Spleen (tissue), 11 donors: ENCODE data around the gene ATOH8. TPM values are rescaled to one million over a fixed set of nuclear protein-coding genes. Genes with fewer than 3 reads are reported as not detected.

Experiments
- DNase-seq: peaks from one replicate; pipeline ENCODE4 v3.0.0-alpha.2; 2020
- H3K27ac ChIP-seq, 8 donors: fragments of 200-600 bp; sonication (generic) in 7 of 8; 1 replicate in 4 of 8; 2 replicates in 4 of 8; pipeline versions ENCODE4 v1.5.0 to v1.8.0; 2016 to 2021; ENCODE audit warnings: inconsistent platforms in 4 of 8, mild to moderate bottlenecking in 4 of 8, moderate library complexity in 1 of 8
- H3K27me3 ChIP-seq, 7 donors: fragments of 200-600 bp; sonication (generic) in 6 of 7; replicated peaks in 1 of 7; 1 replicate in 4 of 7; 2 replicates in 3 of 7; pipeline versions ENCODE4 v1.5.0 to v1.8.0; 2016 to 2021; ENCODE audit warnings: inconsistent platforms in 3 of 7, mild to moderate bottlenecking in 1 of 7
- H3K36me3 ChIP-seq, 6 donors: fragments of 200-600 bp; sonication (generic) in 5 of 6; 1 replicate in 4 of 6; 2 replicates in 2 of 6; pipeline versions ENCODE4 v1.5.0 to v1.8.0; 2016 to 2021; ENCODE audit warnings: inconsistent platforms in 2 of 6
- H3K4me1 ChIP-seq, 6 donors: fragments of 200-600 bp; sonication (generic) in 5 of 6; 1 replicate in 3 of 6; 2 replicates in 3 of 6; pipeline versions ENCODE4 v1.5.0 to v1.8.0; 2016 to 2021; ENCODE audit warnings: inconsistent platforms in 3 of 6
- H3K4me3 ChIP-seq, 8 donors: fragments of 200-600 bp; sonication (generic) in 7 of 8; 1 replicate in 4 of 8; 2 replicates in 4 of 8; pipeline versions ENCODE4 v1.5.0 to v1.8.0; 2016 to 2021; ENCODE audit warnings: inconsistent platforms in 4 of 8, mild to moderate bottlenecking in 4 of 8, moderate library complexity in 2 of 8
- H3K9me3 ChIP-seq, 8 donors: fragments of 200-600 bp; sonication (generic) in 7 of 8; 1 replicate in 4 of 8; 2 replicates in 4 of 8; pipeline versions ENCODE4 v1.5.0 to v1.8.0; 2016 to 2021; ENCODE audit warnings: inconsistent platforms in 4 of 8
- POLR2A ChIP-seq, 3 donors: fragments of 450-650 bp; IDR thresholded peaks; one replicate each; pipeline ENCODE4 v1.5.1; 2017; ENCODE audit warnings: antibody characterized with exemption in 3 of 3, mild to moderate bottlenecking in 1 of 3
- POLR2AphosphoS5 ChIP-seq, 3 donors: sonication (generic); formaldehyde crosslinking; IDR thresholded peaks; one replicate each; pipeline ENCODE4 v1.5.1; 2017; ENCODE audit warnings: antibody characterized with exemption in 3 of 3
- WGBS, 5 donors: extraction: QIAGEN DNeasy Blood & Tissue Kit in 3 of 5; methylation state at CpG; one replicate each; pipeline versions ENCODE4 v1.1.5 to v1.1.7; 2013 to 2018; 5-methylcytosine and 5-hydroxymethylcytosine counted together
- intact Hi-C: fragments of 100-400 bp; cut with DNase I; formaldehyde crosslinking; loops from one replicate; pipeline ENCODE4 v1.15.0; 2023; ENCODE audit warnings: low total_unique reads
- polyA plus RNA-seq, 3 donors: library from polyadenylated mRNA; stranded (reverse); fragments of 200-250 nt; gene quantifications; one replicate each; pipeline ENCODE4 v1.2.1, GENCODE V29; 2013
- total RNA-seq, 7 donors: library from RNA; depleted of rRNA in 3 of 7; stranded (reverse); fragments of >200 nt in 3 of 7; fragmentation: NEBNext Ultra II Directional in 4 of 7; extraction: Animal tissue kit (Norgen Biotek cat#: 25700) in 4 of 7; gene quantifications; one replicate each; pipeline versions ENCODE4 v1.1.0 to v1.2.1, GENCODE V29; 2016 to 2021
- TF ChIP-seq, protein P1 (sequence below), 11 experiments: fragments of 200-600 bp in 7 of 11; fragments of 450-650 bp in 4 of 11; sonication (generic) in 4 of 11; IDR thresholded peaks in 8 of 11; conservative IDR thresholded peaks in 3 of 11; 1 replicate in 7 of 11; 2 replicates in 4 of 11; pipeline versions ENCODE4 v1.4.0 to v1.8.0; 2016 to 2021; ENCODE audit warnings: antibody characterized with exemption in 11 of 11, inconsistent platforms in 4 of 11, mild to moderate bottlenecking in 1 of 11
- donor health status: healthy with polysubstance abuse.
- donor health status: DM: no; HTN: no; CAD: no; lungs with moderate emphysema.
- donor health status: DM: no; HTN: no; CAD: no.
- donor health status: Bipolar disorder and iron deficiency.
- donor health status: healthy.
- donor health status: DM: no; HTN: no; CAD: no.
- donor health status: DM: yes; HTN: yes; CAD: no.

The ATOH8 gene
- total and polyA plus RNA-seq, 10 donors: 6.4 to 53.0 (median 17.4) TPM

- TF ChIP-seq POLR2A (IDR thresholded peaks at IDR 0.05) (no peak), POLR2AphosphoS5 (IDR thresholded peaks at IDR 0.05) (no peak)
- TF ChIP-seq, protein P1, sequence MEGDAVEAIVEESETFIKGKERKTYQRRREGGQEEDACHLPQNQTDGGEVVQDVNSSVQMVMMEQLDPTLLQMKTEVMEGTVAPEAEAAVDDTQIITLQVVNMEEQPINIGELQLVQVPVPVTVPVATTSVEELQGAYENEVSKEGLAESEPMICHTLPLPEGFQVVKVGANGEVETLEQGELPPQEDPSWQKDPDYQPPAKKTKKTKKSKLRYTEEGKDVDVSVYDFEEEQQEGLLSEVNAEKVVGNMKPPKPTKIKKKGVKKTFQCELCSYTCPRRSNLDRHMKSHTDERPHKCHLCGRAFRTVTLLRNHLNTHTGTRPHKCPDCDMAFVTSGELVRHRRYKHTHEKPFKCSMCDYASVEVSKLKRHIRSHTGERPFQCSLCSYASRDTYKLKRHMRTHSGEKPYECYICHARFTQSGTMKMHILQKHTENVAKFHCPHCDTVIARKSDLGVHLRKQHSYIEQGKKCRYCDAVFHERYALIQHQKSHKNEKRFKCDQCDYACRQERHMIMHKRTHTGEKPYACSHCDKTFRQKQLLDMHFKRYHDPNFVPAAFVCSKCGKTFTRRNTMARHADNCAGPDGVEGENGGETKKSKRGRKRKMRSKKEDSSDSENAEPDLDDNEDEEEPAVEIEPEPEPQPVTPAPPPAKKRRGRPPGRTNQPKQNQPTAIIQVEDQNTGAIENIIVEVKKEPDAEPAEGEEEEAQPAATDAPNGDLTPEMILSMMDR (IDR thresholded peaks at IDR 0.05 in 8 of 11, conservative IDR thresholded peaks at IDR 0.05 in 3 of 11): no peak
- H3K36me3 ChIP-seq: no peaks in the 10 kb centered on the region
- H3K27ac ChIP-seq: peak overlapping the region in 3 of 8 donors; percentile 5 to 51 (median 41)
- WGBS, 5 donors: 79 to 92% (median 89%) methylated on average over 3 of the region's 3 CpGs
- no peaks in the 10 kb centered on the region for H3K9me3 ChIP-seq
- peaks cover 0 to 10% (median 0%) of the 10 kb centered on the region in 7 donors for H3K27me3 ChIP-seq
- DNase-seq: no peak
- no peak overlapping the region for H3K4me3 ChIP-seq
- peaks cover 6 to 79% (median 39%) of the 10 kb centered on the region in 6 donors for H3K4me1 ChIP-seq
- intact Hi-C loops: loop anchor here (10.0 kb wide), 1 partner anchor 49 kb away; no protein-coding TSS in a partner anchor
Measured at GRCh38 chr2:85794038-85794441, 40.2 kb downstream of the ATOH8 start.

- H3K27me3 ChIP-seq: peaks cover 0 to 16% (median 0%) of the 10 kb centered on the region in 7 donors
- H3K4me1 ChIP-seq: peaks cover 6 to 76% (median 39%) of the 10 kb centered on the region in 6 donors
- intact Hi-C loops: loop anchor here (10.0 kb wide), 1 partner anchor 50 kb away; no protein-coding TSS in a partner anchor
- DNase-seq: peak; percentile 57
- no peak overlapping the region for H3K4me3 ChIP-seq
- peak overlapping the region in 4 of 8 donors; percentile 5 to 51 (median 46) for H3K27ac ChIP-seq
- 65 to 84% (median 72%) methylated on average over 11 to 14 of the region's 14 CpGs for WGBS, 5 donors
- H3K9me3 ChIP-seq: no peaks in the 10 kb centered on the region
- TF ChIP-seq POLR2AphosphoS5 (IDR thresholded peaks at IDR 0.05) (no peak), POLR2A (IDR thresholded peaks at IDR 0.05) (no peak)
- TF ChIP-seq, protein P1 (IDR thresholded peaks at IDR 0.05 in 8 of 11, conservative IDR thresholded peaks at IDR 0.05 in 3 of 11): no peak
- no peaks in the 10 kb centered on the region for H3K36me3 ChIP-seq
Measured at GRCh38 chr2:85794491-85795121, 40.8 kb downstream of the ATOH8 start.

DNA sequence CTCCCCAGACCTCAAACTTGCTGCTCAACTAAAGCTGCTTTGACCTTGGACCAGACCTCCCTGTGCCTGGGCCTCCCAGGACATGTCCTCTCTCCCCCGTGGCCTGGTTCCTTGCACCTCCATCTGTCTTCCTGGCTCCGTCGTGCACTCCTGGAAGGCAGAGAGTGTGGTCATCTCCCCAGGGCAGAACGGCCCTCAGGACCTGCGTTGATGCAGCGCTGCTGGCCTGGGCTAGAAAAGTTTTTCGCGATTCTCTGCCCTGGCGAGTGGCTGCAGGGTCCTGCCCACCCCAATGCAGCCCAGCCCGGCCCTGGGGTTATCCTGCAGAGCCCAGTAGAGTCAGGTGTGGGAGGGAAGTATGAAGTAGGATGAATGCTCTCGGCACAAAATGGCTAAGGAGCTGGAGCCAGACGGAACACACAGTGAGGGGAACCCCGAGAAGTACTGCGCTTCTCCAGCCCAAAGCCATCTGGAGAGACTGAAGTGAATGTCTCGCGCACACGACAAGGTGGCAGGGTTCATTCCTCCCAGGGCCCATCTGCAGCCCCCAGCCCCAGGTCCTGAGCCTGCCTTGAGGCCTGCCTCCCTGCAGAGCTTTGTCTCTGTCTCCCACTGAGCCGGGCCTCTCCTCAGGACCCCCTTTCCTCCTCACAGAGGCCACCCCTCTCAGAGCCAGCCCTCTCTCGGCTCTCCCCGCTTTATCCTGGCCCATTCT is 41.7 kb downstream of the ATOH8 start:
- no peak overlapping the region for H3K4me3 ChIP-seq
- peak; percentile 56 for DNase-seq
- intact Hi-C loops: loop anchor here (10.0 kb wide), 1 partner anchor 51 kb away; no protein-coding TSS in a partner anchor
- no peaks in the 10 kb centered on the region for H3K9me3 ChIP-seq
- TF ChIP-seq, protein P1 (IDR thresholded peaks at IDR 0.05 in 8 of 11, conservative IDR thresholded peaks at IDR 0.05 in 3 of 11): no peak
- TF ChIP-seq POLR2A (IDR thresholded peaks at IDR 0.05) (no peak), POLR2AphosphoS5 (IDR thresholded peaks at IDR 0.05) (peak in 1 of 3 donors; percentile 45)
- WGBS, 5 donors: 75 to 92% (median 86%) methylated on average over 18 to 20 of the region's 20 CpGs
- peaks cover 6 to 67% (median 37%) of the 10 kb centered on the region in 6 donors for H3K4me1 ChIP-seq
- H3K27me3 ChIP-seq: peaks cover 0 to 18% (median 0%) of the 10 kb centered on the region in 7 donors
- H3K27ac ChIP-seq: peak overlapping the region in 5 of 8 donors; percentile 51 to 63 (median 57)
- no peaks in the 10 kb centered on the region for H3K36me3 ChIP-seq

DNA sequence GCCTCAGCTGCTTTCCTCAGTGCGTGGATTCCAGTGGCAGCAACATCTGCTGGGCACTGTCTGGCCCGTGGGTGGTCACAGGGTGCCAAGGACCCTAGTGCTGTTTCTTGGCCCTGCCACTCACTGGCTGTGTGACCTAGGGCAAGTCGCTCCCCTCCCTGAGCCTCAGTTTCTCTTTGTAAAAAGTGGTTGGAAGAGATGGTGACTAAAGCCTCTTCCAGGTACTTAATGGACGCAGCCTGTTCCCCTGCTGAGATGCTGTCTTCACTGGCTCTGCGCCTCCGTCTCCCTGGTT is 42.2 kb downstream of the ATOH8 start:
- 62 to 90% (median 79%) methylated on average over 6 of the region's 6 CpGs for WGBS, 5 donors
- no peak for DNase-seq
- H3K4me1 ChIP-seq: peaks cover 6 to 62% (median 34%) of the 10 kb centered on the region in 6 donors
- peak overlapping the region in 7 of 8 donors; percentile 47 to 67 (median 57) for H3K27ac ChIP-seq
- H3K4me3 ChIP-seq: no peak overlapping the region
- no peak for TF ChIP-seq POLR2A (IDR thresholded peaks at IDR 0.05)
- TF ChIP-seq, protein P1 (IDR thresholded peaks at IDR 0.05 in 8 of 11, conservative IDR thresholded peaks at IDR 0.05 in 3 of 11): no peak
- TF ChIP-seq POLR2AphosphoS5 (IDR thresholded peaks at IDR 0.05): no peak
- H3K27me3 ChIP-seq: peaks cover 0 to 22% (median 0%) of the 10 kb centered on the region in 7 donors
- H3K9me3 ChIP-seq: peaks cover 0 to 4% (median 2%) of the 10 kb centered on the region in 8 donors
- no peaks in the 10 kb centered on the region for H3K36me3 ChIP-seq
- intact Hi-C loops: loop anchor here (10.0 kb wide), 1 partner anchor 51 kb away; no protein-coding TSS in a partner anchor
